NCI-H2081 treated with DMSO at 0.1 percent for 48 hours (cell line): ENCODE measurements around the gene WDPCP.
"Not testable (repeated sequence)": the region's sequence is repeated elsewhere in the genome, so short reads cannot be mapped to it uniquely, and the experiment has no call there.

Source experiments
- DNase-seq: peaks from one replicate; lab custom pipeline; 2025; lab: John Stamatoyannopoulos, UW

The WDPCP gene

DNA sequence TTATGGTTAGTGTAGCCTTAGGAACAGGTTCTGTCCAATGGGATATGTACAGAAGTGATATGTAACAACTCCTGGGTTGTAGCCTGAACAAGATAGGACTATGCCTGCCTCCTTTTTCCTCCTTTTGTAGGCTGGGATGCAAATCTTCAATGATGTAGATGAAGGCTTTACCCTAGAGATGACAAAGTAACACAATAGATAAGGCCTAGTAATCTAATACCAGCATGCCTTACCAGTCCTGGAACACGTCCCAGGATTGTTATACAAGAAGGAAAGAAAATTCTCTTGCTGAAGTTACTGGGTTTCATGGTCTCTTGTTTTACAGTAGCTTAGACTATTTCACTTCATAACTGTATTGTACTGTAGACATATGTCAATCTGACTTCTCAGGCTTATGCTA is 345.5 kb downstream of the WDPCP start:
- DNase-seq = no peak

- DNase-seq = no peak
Observed at GRCh38 chr2:63225964-63226686, 362.2 kb downstream of the WDPCP start.

DNA sequence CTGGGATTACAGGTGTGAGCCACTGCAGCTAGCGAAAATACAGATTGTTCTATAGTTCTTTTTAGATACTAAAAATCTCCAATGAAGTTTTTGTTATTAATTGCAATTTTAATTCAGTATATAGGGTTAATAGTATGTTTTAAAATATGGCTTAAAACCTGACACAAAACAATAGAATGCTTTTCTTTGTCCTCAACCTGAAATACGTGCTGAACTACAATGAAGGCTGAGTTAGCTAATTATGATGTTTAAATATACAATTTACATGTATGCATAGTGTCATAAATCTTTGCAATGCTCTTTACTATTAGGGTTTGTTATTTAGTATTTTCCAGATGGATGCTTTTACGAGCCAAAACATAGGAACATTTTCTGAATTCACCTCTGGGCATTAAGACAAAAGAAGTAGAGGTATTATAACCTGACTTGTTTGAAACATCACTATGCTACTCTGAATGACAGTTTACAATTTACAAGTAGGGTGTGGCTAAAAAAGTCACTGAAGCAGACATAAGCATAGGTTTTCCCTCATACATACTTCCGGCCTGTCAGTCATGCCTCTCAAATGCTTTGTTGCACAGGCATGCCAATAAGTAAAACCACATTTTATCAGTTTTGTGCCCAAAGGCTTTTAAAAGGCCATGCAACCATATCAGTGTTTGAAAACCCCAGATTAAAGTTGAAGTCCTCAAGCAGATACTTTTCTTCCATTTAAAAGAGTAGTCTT is 369.3 kb downstream of the WDPCP start:
- DNase-seq = no peak

GRCh38 chr2:63195310-63195709 is 393.0 kb downstream of the WDPCP start:
- no peak for DNase-seq

DNA sequence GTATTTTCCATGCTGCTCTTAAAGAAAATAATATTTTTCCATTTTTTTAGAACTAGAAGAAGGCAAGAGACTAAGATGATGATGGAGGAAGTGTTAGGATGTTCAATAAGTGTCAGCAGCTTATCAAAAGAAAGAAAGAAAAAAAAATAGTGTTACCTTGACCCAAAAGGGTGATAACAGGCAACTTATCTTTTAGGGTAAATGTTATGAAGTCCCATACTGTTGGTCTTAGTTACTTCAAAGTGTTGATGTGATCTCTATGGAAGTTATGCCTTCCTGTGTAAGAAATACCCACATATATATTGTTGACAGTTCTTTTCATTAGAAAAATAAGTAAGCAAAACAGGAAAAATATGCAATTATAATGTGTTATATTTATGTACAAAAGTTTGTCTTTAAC is 394.1 kb downstream of the WDPCP start:
- DNase-seq = no peak

DNA sequence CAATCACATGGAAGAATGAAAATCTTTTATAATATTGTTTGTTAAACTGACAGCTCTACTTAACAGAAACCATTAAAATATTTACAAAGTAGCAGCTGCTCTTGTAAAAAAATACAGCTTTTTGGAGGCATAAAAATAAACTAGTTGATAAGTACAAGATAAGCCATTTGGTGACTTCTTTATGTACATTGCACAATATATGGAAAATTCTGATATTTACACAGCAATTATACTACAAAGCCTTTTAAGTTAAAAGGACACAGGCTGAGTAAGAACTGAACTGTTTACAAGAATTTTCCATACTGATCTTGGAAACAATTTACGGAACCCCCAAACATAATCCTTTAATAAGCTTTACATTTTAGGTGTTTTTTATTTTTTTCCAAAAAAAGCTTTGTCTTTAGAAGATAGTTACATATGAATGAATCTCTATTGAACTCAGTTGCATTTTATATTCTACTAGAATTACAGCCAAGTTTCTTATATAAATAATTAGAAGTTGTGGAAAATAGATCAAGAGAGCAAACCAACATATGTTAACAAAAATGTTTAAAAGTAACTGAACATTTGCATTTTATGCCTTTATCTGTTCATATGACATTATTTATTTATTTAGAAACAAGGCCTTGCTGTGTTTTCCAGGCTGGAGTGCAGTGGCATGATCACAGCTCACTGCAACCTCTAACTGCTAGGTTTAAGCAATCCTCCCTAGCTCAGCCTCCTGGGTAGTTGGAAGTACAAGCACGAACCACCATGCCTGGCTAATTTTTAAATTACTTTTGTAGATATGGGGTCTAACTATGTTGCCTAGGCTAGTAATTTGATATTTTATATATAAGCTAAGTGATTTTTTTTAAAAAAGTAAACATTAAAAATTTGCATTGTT is 395.1 kb downstream of the WDPCP start:
- DNase-seq = no peak

- DNase-seq = peak; percentile 15
Observed at GRCh38 chr2:63192169-63192888, 395.9 kb downstream of the WDPCP start.

DNA sequence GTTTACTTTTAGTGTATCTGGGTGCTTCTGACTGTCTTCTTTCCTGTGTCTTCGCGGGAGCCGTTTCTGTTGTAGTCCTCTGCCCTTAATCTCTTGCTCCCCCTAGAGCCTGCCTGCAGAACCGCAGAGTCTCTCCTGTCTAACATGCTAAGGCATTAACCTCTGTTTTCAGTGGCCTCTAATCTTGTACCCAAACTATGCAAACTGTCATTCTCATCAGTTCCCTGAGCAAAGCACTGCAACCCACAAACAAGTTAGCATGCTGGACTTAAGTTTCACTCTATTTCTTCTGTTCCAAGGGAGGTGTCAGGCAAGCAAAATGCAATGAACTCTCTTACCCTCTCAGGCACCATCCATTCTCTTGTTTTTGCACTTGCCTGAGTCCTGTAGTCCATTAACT is 399.3 kb downstream of the WDPCP start:
- DNase-seq = no peak

- DNase-seq = no peak
Observed at GRCh38 chr2:63186331-63186730, 401.9 kb downstream of the WDPCP start.

- no peak for DNase-seq
Observed at GRCh38 chr2:63163161-63163820, 425.0 kb downstream of the WDPCP start.

- DNase-seq = no peak
Observed at GRCh38 chr2:63159262-63159661, 429.0 kb downstream of the WDPCP start.

DNA sequence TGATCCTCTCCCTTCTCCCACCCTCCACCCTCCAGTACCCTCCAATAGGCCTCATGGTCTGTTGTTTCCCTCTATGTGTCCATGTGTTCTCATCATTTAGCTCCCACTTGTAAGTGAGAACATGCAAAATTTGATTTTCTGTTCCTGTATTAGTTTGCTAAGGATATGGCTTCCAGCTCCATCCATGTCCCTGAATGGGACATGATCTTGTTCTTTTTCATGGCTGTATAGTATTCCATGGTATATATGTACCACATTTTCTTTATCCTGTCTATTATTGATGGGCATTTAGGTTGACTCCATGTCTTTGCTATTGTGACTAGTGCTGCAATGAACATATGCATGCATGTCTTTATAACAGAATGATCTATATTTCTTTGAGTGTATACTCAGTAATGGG is 451.6 kb downstream of the WDPCP start:
- DNase-seq = not testable (repeated sequence)

- DNase-seq = no peak
Observed at GRCh38 chr2:63132020-63132419, 456.3 kb downstream of the WDPCP start.

DNA sequence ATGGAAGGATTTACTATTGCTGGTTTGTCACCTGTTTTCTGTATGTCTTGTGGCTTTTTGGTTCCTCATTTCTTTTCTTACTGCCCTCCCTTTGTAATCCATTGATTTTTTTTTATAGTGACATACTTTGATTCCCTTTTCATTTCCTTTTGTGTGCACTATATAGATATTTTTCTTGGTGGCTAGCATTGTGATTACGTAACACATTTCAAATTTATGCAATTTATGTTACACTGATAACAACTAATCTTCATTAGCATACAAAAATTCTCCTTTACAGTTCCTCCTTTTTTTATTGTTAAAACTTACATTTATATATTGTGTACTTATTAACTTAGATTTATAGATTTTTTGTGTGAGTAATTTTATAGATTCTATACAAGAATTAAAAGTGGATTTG is 457.1 kb downstream of the WDPCP start:
- no peak for DNase-seq

DNA sequence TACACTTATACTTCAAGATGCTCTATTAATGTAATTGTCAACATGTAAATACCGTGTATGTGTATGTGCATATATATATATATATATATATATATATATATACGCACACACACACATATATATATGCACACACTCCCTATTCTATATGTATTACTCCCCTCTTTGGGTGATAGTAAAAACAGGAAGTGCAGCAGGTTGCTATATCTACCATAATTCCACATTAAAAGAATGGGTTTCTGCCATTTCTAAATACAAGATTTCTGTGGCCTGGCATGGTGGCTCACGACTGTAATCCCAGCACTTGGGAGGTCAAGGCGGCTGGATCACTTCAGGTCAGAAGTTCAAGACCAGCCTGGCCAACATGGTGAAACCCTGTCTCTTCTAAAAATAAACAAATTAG is 460.7 kb downstream of the WDPCP start:
- DNase-seq = no peak

DNA sequence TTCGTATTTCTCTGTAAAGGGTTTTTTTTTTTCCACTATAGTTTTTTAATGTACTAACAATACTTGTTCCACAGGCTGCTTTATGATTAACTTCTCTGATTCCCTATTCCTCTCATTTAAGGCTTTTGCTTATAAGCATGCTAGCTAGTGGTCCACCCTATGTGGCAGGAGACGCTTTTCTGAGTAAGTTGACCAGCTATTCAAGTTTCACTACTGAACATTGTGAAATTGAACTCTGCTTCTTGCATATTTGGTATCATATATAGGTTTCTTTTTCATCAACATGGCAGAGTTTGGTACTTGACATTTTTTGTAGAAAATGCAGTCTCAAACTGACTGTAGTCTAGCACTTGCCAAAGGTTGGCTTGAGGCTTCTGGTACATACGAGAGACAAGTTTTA is 463.4 kb downstream of the WDPCP start:
- DNase-seq = no peak

GRCh38 chr2:63124218-63124617 is 464.1 kb downstream of the WDPCP start:
- DNase-seq = no peak

- no peak for DNase-seq
Observed at GRCh38 chr2:63122921-63123320, 465.4 kb downstream of the WDPCP start.

DNA sequence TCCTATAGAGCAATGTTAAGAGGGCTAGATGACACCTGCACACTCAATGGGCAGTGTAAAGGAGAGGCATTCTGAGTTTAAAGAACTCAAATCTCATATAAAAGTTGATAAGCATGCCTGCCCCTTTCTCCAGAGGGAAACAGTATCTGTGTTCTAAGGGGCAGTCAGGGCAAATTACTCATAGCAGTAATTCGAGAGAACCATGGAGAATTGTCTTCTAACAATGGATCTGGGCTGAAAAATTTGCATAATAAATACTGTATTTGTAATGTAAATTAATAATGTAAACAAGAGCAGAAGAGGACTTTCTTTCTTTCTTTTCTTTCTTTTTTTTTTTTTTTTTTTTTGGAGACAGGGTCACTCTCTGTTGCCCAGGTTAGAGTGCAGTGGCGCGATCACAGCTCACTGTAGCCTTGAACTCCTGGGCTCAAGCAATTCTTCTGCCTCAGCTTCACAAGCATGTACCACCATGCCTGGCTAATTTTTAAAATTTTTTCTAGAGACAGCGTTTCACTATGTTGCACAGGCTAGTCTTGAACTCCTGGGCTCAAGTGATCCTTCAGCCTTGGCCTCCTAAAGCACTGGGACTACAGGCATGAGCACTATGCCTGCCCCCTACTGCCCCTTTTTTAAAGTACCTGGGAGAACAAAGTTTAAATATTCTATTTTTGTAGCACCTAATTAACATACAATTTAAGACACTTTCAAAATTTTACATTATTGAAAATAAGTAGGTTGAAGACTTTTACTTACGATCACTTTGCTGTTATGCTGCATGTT is 467.0 kb downstream of the WDPCP start:
- DNase-seq = no peak

DNA sequence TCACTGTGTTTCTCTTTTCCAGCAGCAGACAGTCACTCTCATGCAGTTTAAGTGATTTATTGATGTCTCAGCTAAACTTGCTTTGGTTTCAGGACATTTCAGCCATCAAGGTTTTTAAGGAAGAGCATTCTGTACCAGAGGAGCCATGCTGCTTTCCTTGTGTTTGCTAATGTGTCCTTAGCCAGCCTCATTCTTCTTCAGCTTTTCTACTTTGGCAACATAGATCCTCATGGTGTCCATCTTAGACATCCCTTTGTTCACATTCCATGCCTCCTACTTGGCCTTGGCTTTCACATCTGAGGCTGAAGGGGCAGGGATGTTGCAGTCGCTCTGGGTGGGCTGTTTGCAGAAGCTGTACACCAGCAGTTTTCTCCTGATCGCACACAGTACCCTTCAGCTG is 469.5 kb downstream of the WDPCP start:
- no peak for DNase-seq

DNA sequence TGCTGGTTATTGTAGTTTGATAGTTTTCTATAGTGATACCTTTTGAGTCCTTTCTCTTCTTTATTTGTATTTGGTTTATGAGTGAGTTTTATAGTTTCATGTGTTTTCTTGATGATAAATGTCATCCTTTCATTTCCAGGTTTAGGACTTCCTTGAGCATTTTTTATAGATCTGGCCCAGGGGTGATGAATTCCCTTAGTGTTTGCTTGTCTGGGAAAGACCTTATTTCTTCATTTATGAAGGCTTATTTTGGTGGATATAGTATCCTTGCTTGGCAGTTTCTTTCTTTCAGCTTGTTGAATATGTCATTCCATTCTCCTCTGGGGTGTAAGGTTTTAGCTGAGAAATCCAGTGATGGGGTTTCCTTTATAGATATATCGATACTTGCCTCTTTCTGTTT is 483.8 kb downstream of the WDPCP start:
- no peak for DNase-seq
